HepG2 (cell line): ENCODE measurements around the gene ETFA. TPM values are rescaled to one million over a fixed set of nuclear protein-coding genes. Genes with fewer than 3 reads are reported as not detected.

Experiments used
- ATAC-seq: fragments of 200-7000 bp; cut with Tn5 transposase; 3 replicates; pipeline ENCODE4 v1.9.1; 2020; ENCODE audit warnings: mild to moderate bottlenecking, moderate library complexity
- BruUV-seq: library from RNA; stranded (reverse); fragments of 400-500 nt; replicated peaks from 2 replicates; lab custom pipeline; 2021; lab: Mats Ljungman, UMichigan
- CTCF ChIA-PET: fragments of 300-600 bp; formaldehyde crosslinking; extraction: SDS; loops from one replicate; lab custom pipeline; 2021; ENCODE audit warnings: low total read pairs, inconsistent platforms, low intra/inter-chr PET ratio; lab: Yijun Ruan, JAX
- POLR2A ChIA-PET: fragments of 350-600 bp; sonication (Branson Sonifier 250); formaldehyde crosslinking; loops from one replicate; lab custom pipeline; 2020; ENCODE audit warnings: antibody characterized with exemption, inconsistent platforms; lab: Yijun Ruan, JAX
- DNase-seq: peaks from one replicate; pipeline ENCODE4 v3.0.0-alpha.2; 2015; ENCODE audit warnings: low spot score
- FAIRE-seq: peaks from 3 replicates; lab custom pipeline; 2011; peaks lifted over from hg19 to GRCh38; lab: Jason Lieb, UNC
- H2AFZ ChIP-seq: one replicate; pipeline ENCODE4 v1.6.1; 2011; ENCODE audit warnings: low read length, inconsistent platforms
- H3K27ac ChIP-seq: fragments of 300-600 bp; 3 replicates; pipeline ENCODE4 v1.8.0; 2011; ENCODE audit warnings: mixed run types, mild to moderate bottlenecking, mixed read lengths, low read length, inconsistent platforms; ENCODE audit not compliant: insufficient read depth; ENCODE audit errors: extremely low read length
- H3K27me3 ChIP-seq, 2 experiments: fragments of 200-600 bp in 1 of 2; 2 replicates in 1 of 2; 3 replicates in 1 of 2; pipeline versions ENCODE4 v1.6.0 to v1.8.0; 2011; ENCODE audit warnings: low read length in 2 of 2, mild to moderate bottlenecking in 2 of 2, moderate library complexity in 2 of 2, inconsistent platforms in 1 of 2; ENCODE audit not compliant: insufficient read depth in 2 of 2, control insufficient read depth in 1 of 2
- H3K36me3 ChIP-seq, 2 experiments: fragments of 200-600 bp in 1 of 2; replicated peaks in 1 of 2; 2 replicates in 1 of 2; 3 replicates in 1 of 2; pipeline versions ENCODE4 v1.5.1 to v1.8.0; 2011; ENCODE audit warnings: low read length in 2 of 2, inconsistent platforms in 1 of 2; ENCODE audit not compliant: insufficient read depth in 2 of 2, control insufficient read depth in 1 of 2
- H3K4me1 ChIP-seq: 2 replicates; pipeline ENCODE4 v1.5.1; 2012; ENCODE audit warnings: low read length, inconsistent platforms; ENCODE audit not compliant: insufficient read depth
- H3K4me2 ChIP-seq: 2 replicates; pipeline ENCODE4 v1.6.0; 2011; ENCODE audit warnings: low read depth, low read length, inconsistent platforms
- H3K4me3 ChIP-seq, 3 experiments: fragments of 200-600 bp in 1 of 3; sonication (generic), shearing (Covaris generic) in 1 of 3; replicated peaks in 1 of 3; 2 replicates each; pipeline ENCODE4 v1.5.1; 2011 to 2016; ENCODE audit warnings: low read length in 3 of 3, inconsistent platforms in 2 of 3, low read depth in 2 of 3, mild to moderate bottlenecking in 2 of 3, control low read depth in 1 of 3, mixed read lengths in 1 of 3; ENCODE audit not compliant: insufficient read depth in 1 of 3
- H3K79me2 ChIP-seq: one replicate; pipeline ENCODE4 v1.6.1; 2011; ENCODE audit warnings: low read length, inconsistent platforms; ENCODE audit not compliant: insufficient read depth
- H3K9ac ChIP-seq: 2 replicates; pipeline ENCODE4 v1.6.0; 2011; ENCODE audit warnings: mild to moderate bottlenecking, low read depth, low read length, inconsistent platforms; ENCODE audit not compliant: insufficient read depth
- H3K9me3 ChIP-seq: 2 replicates; pipeline ENCODE4 v1.5.1; 2012; ENCODE audit warnings: mild to moderate bottlenecking, low read length
- H4K20me1 ChIP-seq: 2 replicates; pipeline ENCODE4 v1.6.0; 2011; ENCODE audit warnings: inconsistent platforms, mild to moderate bottlenecking, low read length, moderate library complexity; ENCODE audit not compliant: insufficient read depth
- ARHGAP35 ChIP-seq: sonication (generic); formaldehyde crosslinking; IDR thresholded peaks from 2 replicates; pipeline ENCODE4 v1.9.0; 2022; ENCODE audit warnings: mild to moderate bottlenecking, inconsistent platforms, moderate library complexity, missing genetic modification reagents, borderline replicate concordance
- ATF6 ChIP-seq: sonication (generic); formaldehyde crosslinking; conservative IDR thresholded peaks from 2 replicates; pipeline ENCODE4 v1.4.0; 2020; ENCODE audit warnings: missing genetic modification reagents
- BORCS8-MEF2B ChIP-seq: sonication (generic); formaldehyde crosslinking; IDR thresholded peaks from 2 replicates; pipeline ENCODE4 v1.8.0; 2022; ENCODE audit warnings: mild to moderate bottlenecking, missing genetic modification reagents
- DMTF1 ChIP-seq: sonication (generic); formaldehyde crosslinking; IDR thresholded peaks from 2 replicates; pipeline ENCODE4 v1.4.0; 2020; ENCODE audit warnings: mild to moderate bottlenecking, missing genetic modification reagents
- HMG20B ChIP-seq: conservative IDR thresholded peaks from 2 replicates; pipeline ENCODE4 v1.6.1; 2016; ENCODE audit warnings: missing genetic modification reagents, missing compliant biosample characterization
- KMT2A ChIP-seq: sonication (generic); formaldehyde crosslinking; IDR thresholded peaks from 2 replicates; pipeline ENCODE4 v1.4.0; 2020; ENCODE audit warnings: missing genetic modification reagents
- MAX ChIP-seq: IDR thresholded peaks from 2 replicates; pipeline ENCODE4 v1.6.1; 2012; ENCODE audit warnings: inconsistent platforms
- PATZ1 ChIP-seq: sonication (generic); formaldehyde crosslinking; IDR thresholded peaks from 2 replicates; pipeline ENCODE4 v1.4.0; 2020; ENCODE audit warnings: missing genetic modification reagents
- SMARCC2 ChIP-seq: fragments of 450-650 bp; IDR thresholded peaks from 2 replicates; pipeline ENCODE4 v1.6.1; 2017; ENCODE audit warnings: antibody characterized with exemption, mild to moderate bottlenecking
- SOX13 ChIP-seq, 3 experiments: fragments of 450-650 bp in 1 of 3; sonication (generic) in 1 of 3; formaldehyde crosslinking in 1 of 3; IDR thresholded peaks in 2 of 3; conservative IDR thresholded peaks in 1 of 3; 2 replicates each; pipeline versions ENCODE4 v1.5.0 to v1.6.1; 2016 to 2020; ENCODE audit warnings: antibody characterized with exemption in 1 of 3, mild to moderate bottlenecking in 1 of 3, missing compliant biosample characterization in 1 of 3, missing genetic modification reagents in 1 of 3, moderate library complexity in 1 of 3
- ZNF275 ChIP-seq: sonication (generic); formaldehyde crosslinking; IDR thresholded peaks from 2 replicates; pipeline ENCODE4 v1.8.0; 2022; ENCODE audit warnings: missing genetic modification reagents, mild to moderate bottlenecking, inconsistent platforms, borderline replicate concordance
- ZNF549 ChIP-seq: sonication (generic); formaldehyde crosslinking; IDR thresholded peaks from 2 replicates; pipeline ENCODE4 v1.5.0; 2020; ENCODE audit warnings: missing genetic modification reagents
- ZNF569 ChIP-seq: sonication (generic); formaldehyde crosslinking; IDR thresholded peaks from 2 replicates; pipeline ENCODE4 v1.5.0; 2020; ENCODE audit warnings: mild to moderate bottlenecking, missing genetic modification reagents, moderate library complexity, borderline replicate concordance
- ZNF577 ChIP-seq: sonication (generic); formaldehyde crosslinking; IDR thresholded peaks from 2 replicates; pipeline ENCODE4 v1.4.0; 2020; ENCODE audit warnings: mild to moderate bottlenecking, low read depth, missing genetic modification reagents, borderline replicate concordance
- ZNF788 ChIP-seq: sonication (generic); formaldehyde crosslinking; IDR thresholded peaks from 2 replicates; pipeline ENCODE4 v1.5.0; 2020; ENCODE audit warnings: mild to moderate bottlenecking, missing genetic modification reagents, borderline replicate concordance
- ZSCAN21 ChIP-seq: sonication (generic); formaldehyde crosslinking; IDR thresholded peaks from 2 replicates; pipeline ENCODE4 v1.8.0; 2022; ENCODE audit warnings: mild to moderate bottlenecking, missing genetic modification reagents, moderate library complexity, borderline replicate concordance
- WGBS: methylation state at CpG from one replicate; pipeline ENCODE4 v1.1.6; 2017; ENCODE audit warnings: low lambda C conversion rate; 5-methylcytosine and 5-hydroxymethylcytosine counted together
- in situ Hi-C: cut with HindIII; loops from 2 replicates; pipeline ENCODE4 v1.10.0; 2017; ENCODE audit warnings: low pct_unique_long_range_greater_than_20kb; ENCODE audit not compliant: extremely low pct_ligation_motif_present
- intact Hi-C: fragments of 100-400 bp; cut with micrococcal nuclease; formaldehyde crosslinking; loops from one replicate; pipeline ENCODE4 v1.10.0; 2022; ENCODE audit not compliant: unreplicated experiment
- polyA plus RNA-seq, 8 experiments: library from polyadenylated mRNA; depleted of rRNA in 3 of 8; stranded (reverse) in 7 of 8; unstranded in 1 of 8; fragments of >200 nt; fragmentation: Illumina TruSeq in 4 of 8; extraction: Trizol in 4 of 8; gene quantifications; 2 replicates each; pipeline versions ENCODE4 v1.2.1 to v1.2.3, GENCODE V29; 2011 to 2016; ENCODE audit warnings: low read depth in 4 of 8, missing spikeins in 1 of 8, mixed read lengths in 1 of 8; ENCODE audit not compliant: insufficient read depth in 1 of 8
- total RNA-seq, 5 experiments: library from RNA; depleted of rRNA; stranded (reverse); fragments of >200 nt; fragmentation: Illumina TruSeq; extraction: Trizol; gene quantifications; 2 replicates each; pipeline ENCODE4 v1.2.3, GENCODE V29; 2016; ENCODE audit warnings: low read depth in 1 of 5

ETFA gene
- total and polyA plus RNA-seq, 2 of the 13 experiments (the other 11 are each of a cell fraction or from before 2014, with no cell fraction given): 291 to 396 TPM

- POLR2A ChIA-PET: no interaction called here
- WGBS: 42% methylated on average over 5 of the region's 5 CpGs
- H3K27ac ChIP-seq: no peak overlapping the region
- H3K79me2 ChIP-seq: no peaks in the 10 kb centered on the region
- CTCF ChIA-PET: no interaction called here
- peaks cover 17% of the 10 kb centered on the region for H3K4me1 ChIP-seq
- no peak overlapping the region for H3K4me2 ChIP-seq
- no peak overlapping the region for H2AFZ ChIP-seq
- H3K9ac ChIP-seq: no peak overlapping the region
- BruUV-seq: no TSS peak
- in situ Hi-C loops: no loop called here
- no peak for DNase-seq
- no peak overlapping the region for H3K4me3 ChIP-seq
- peaks cover 9 to 72% of the 10 kb centered on the region in 2 experiments for H3K27me3 ChIP-seq
- no peak for FAIRE-seq
- H3K36me3 ChIP-seq: no peaks in the 10 kb centered on the region
- no peaks in the 10 kb centered on the region for H4K20me1 ChIP-seq
- no peaks in the 10 kb centered on the region for H3K9me3 ChIP-seq
- ATAC-seq: no peak
- intact Hi-C loops: no loop called here
- TF ChIP-seq DMTF1 (CRISPR knock-in tag) (no peak), ZNF549 (CRISPR knock-in tag) (no peak), ARHGAP35 (CRISPR knock-in tag) (no peak), ZNF275 (CRISPR knock-in tag) (no peak), BORCS8-MEF2B (CRISPR knock-in tag) (no peak), PATZ1 (CRISPR knock-in tag) (no peak), MAX (no peak), HMG20B (CRISPR knock-in tag) (no peak), KMT2A (CRISPR knock-in tag) (no peak), ZNF788 (CRISPR knock-in tag) (no peak), ZSCAN21 (CRISPR knock-in tag) (no peak), ZNF569 (CRISPR knock-in tag) (no peak), SOX13 (IDR thresholded peaks at IDR 0.05) (no peak), SOX13 (CRISPR knock-in tag; conservative IDR thresholded peaks at IDR 0.05 in 1 of 2, IDR thresholded peaks at IDR 0.05 in 1 of 2) (no peak), ATF6 (CRISPR knock-in tag) (no peak), ZNF577 (no peak), SMARCC2 (no peak)
Measured at GRCh38 chr15:76174654-76175053, 136.6 kb downstream of the ETFA start.
